HL-60 (cell line): ENCODE measurements around the gene FGGY.

ENCODE experiments used
- CTCF ChIP-seq: IDR thresholded peaks from one replicate; pipeline ENCODE4 v1.5.1; 2011; ENCODE audit warnings: low read length, control low read depth, inconsistent platforms; ENCODE audit not compliant: insufficient read depth
- GABPA ChIP-seq: IDR thresholded peaks from 2 replicates; pipeline ENCODE4 v1.6.1; 2012; ENCODE audit warnings: low read depth
- REST ChIP-seq: IDR thresholded peaks from 2 replicates; pipeline ENCODE4 v1.6.1; 2012; ENCODE audit warnings: low read depth; ENCODE audit not compliant: insufficient replicate concordance

GRCh38 chr1:59530119-59530518 lies 233.2 kb downstream of the FGGY start:
- TF ChIP-seq CTCF (no peak), REST (no peak), GABPA (no peak)
